Fibroblast of mammary gland (primary cell): ENCODE results near the gene PLPPR2.
"Not testable (repeated sequence)": the region's sequence is repeated elsewhere in the genome, so short reads cannot be mapped to it uniquely, and the experiment has no call there.

Source experiments
- DNase-seq: peaks from one replicate; pipeline ENCODE4 v3.0.0-alpha.2; 2010; ENCODE audit warnings: low read depth
- H3K4me3 ChIP-seq: 2 replicates; pipeline ENCODE4 v1.5.1; 2011; ENCODE audit warnings: low read depth, mild to moderate bottlenecking, low read length, moderate library complexity; ENCODE audit not compliant: control insufficient read depth
- TF ChIP-seq, protein P1 (sequence below): conservative IDR thresholded peaks from 2 replicates; pipeline ENCODE4 v1.5.1; 2011; ENCODE audit warnings: low read depth, low read length, inconsistent platforms; ENCODE audit not compliant: control insufficient read depth, insufficient read depth

Gene PLPPR2

DNA sequence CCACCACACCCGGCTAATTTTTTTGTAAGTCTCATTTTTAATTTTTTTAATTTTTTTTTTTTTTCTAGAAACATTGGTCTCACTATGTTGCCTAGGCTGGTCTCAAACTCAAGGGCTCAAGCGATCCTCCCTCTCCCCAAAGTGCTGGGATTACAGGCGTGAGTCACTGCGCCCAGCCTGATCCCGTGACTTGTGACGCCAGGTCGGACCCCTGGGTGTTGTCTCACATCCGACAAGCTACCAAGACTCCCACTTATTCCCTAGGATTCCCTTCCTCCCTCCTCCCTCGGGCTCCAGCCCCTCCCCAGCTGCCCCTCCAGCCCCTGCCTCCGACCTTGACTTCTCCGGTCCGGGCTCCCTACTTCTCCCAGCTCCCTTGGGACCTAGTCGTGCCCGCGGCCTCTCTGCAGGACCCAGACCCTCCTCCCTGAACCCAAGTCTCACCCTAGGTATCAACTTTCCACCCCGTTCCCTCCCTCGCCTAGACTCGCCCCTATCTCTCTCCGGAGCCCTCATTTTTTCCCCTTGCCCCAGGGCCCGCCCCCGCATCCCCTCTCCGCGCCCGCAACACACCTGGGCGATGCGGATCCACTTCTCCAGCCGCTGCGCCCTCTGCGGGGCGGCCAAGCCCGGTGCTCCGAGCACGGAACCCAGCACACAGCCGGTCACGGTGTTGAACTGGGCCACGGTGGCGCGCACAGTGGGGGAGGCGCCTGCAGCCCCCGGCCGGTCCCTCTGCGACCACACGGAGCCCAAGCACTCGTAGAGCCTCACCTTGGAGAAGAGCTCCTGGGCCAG is 50.8 kb downstream of the PLPPR2 start:
- TF ChIP-seq, protein P1, sequence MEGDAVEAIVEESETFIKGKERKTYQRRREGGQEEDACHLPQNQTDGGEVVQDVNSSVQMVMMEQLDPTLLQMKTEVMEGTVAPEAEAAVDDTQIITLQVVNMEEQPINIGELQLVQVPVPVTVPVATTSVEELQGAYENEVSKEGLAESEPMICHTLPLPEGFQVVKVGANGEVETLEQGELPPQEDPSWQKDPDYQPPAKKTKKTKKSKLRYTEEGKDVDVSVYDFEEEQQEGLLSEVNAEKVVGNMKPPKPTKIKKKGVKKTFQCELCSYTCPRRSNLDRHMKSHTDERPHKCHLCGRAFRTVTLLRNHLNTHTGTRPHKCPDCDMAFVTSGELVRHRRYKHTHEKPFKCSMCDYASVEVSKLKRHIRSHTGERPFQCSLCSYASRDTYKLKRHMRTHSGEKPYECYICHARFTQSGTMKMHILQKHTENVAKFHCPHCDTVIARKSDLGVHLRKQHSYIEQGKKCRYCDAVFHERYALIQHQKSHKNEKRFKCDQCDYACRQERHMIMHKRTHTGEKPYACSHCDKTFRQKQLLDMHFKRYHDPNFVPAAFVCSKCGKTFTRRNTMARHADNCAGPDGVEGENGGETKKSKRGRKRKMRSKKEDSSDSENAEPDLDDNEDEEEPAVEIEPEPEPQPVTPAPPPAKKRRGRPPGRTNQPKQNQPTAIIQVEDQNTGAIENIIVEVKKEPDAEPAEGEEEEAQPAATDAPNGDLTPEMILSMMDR, result peak; percentile 20
- peak; percentile 34 for DNase-seq
- H3K4me3 ChIP-seq, result no peak overlapping the region

DNA sequence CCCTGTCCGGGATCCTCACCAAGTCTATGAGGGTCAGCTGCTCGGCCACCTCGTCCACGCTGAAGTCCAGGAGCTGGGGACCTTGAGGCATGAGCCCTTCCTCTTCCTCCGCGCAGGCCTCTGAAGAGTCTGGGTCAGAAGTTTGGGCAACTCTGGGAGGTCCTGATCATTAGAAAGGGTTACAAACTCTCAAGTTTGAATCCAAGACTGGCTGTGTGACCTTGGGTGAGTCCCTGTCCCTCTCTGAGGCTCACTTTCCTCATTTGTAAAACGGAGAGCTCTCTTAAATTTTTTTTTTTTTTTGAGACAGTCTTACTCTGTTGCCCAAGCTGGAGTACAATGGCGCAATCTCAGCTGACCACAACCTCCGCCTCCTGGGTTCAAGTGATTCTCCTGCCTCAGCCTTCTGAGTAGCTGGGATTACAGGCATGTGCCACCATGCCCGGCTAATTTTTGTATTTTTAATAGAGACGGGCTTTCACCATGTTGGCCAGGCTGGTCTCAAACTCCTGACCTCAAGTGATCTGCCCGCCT is 51.5 kb downstream of the PLPPR2 start:
- not testable (repeated sequence) for H3K4me3 ChIP-seq, DNase-seq

DNA sequence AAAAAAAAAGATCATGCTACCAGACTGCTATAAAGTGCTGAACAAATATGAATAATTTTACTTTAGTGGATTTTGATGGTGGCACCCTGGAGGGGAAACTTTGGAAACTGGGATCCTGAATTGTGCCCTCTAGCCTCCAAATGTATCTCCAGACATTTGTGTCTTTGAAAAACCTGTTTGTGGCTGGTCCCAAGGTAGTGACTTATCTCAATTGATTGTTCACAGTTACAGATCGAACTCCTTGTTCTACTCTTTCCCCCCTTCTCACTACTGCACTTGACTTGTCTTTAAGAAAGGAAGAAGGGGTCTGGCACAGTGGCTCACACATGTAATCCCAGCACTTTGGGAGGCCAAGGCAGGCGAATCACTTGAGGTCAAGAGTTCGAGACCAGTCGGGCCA is 53.4 kb downstream of the PLPPR2 start:
- no peak for DNase-seq
- TF ChIP-seq, protein P1, result no peak
- no peak overlapping the region for H3K4me3 ChIP-seq

DNA sequence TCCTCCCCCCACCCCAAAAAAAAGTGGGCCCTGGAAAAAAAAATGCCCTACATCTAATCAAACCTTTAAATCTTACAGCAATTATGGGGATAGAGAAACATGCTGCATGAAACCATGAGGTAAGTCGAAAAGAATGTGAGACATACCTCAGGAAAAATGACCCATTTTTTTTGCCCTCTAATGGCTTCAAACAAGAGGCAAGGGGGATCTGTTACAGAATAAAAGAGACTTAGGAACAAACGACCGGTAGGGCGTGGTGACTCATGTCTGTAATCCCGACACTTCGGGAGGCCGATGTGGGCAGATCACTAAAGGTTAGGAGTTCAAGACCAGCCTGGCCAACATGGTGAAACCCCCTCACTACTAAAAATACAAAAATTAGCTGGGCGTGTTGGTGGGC is 55.5 kb downstream of the PLPPR2 start:
- no peak overlapping the region for H3K4me3 ChIP-seq
- no peak for DNase-seq
- TF ChIP-seq, protein P1, result no peak

DNA sequence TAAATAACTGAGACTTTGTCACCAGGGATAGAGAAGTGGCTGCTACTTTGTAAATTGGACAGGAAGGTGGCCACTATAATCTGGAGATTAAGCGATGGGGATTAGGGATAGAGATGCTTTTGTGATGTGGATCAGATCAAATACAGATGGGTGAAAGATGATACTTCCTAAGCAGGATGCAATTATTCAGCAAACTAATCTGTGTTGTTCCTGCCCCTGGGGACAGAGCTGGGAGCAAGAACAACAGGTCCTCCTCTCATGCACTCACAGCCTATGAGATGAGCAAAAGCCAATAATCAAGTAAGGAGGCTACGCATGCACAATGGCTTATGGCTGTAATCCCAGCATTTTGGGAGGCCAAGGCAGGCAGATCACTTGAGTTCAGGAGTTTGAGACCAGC is 59.3 kb downstream of the PLPPR2 start:
- DNase-seq, result peak; percentile 42
- TF ChIP-seq, protein P1, result no peak
- no peak overlapping the region for H3K4me3 ChIP-seq
